Measurements from ENCODE around the gene DLGAP1. TPM values are rescaled to one million over a fixed set of nuclear protein-coding genes. Genes with fewer than 3 reads are reported as not detected.

DLGAP1 gene
- total and polyA plus RNA-seq, 7 experiments from 2014 or later = 0.32 to 1.0 TPM; not detected in 5

DNA sequence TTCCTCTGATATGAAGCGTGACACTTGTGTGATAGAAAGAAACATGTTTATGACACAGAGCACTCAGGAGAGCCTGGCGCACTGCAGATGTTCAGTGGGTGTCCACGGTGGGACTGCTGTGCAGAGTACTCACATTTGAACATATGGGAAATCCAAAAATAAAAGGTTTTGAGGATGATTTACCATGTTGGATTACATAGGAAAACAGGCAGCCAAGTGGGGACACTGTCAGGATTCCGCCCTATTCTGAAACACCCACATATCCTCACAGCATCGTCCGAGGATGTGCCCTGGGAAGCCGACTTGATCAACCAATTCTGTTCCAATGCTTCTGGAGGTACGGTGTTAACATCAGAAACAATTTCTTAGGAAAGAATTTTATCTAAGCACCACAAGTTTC, 741.4 kb downstream of the DLGAP1 start:
- intact Hi-C loops (cut with micrococcal nuclease) = no loop called here
- H3K4me3 Mint-ChIP-seq = no peak overlapping the region
- peaks cover 4 to 12% (median 6%) of the 10 kb centered on the region in 7 donors for H3K4me1 Mint-ChIP-seq
- H3K36me3 Mint-ChIP-seq = no peaks in the 10 kb centered on the region
- no peak for ATAC-seq
- Histone ChIP-seq H3K9me3 (ENCODE audit: control insufficient read depth in 2 of 3, low read length in 3 of 3) (no peaks in the 10 kb centered on the region), H3K4me1 (ENCODE audit: control insufficient read depth in 2 of 2, insufficient read depth in 2 of 2, low read length in 2 of 2) (no peaks in the 10 kb centered on the region), H3K36me3 (ENCODE audit: control insufficient read depth in 2 of 3, insufficient read depth in 3 of 3, low read length in 3 of 3) (no peaks in the 10 kb centered on the region), H3K27ac (ENCODE audit: low read depth, low read length) (no peak overlapping the region), H3K27me3 (ENCODE audit: control insufficient read depth in 2 of 2, insufficient read depth in 2 of 2, low read length in 2 of 2) (no peaks in the 10 kb centered on the region), H3K4me3 (ENCODE audit: low read length) (no peak overlapping the region)
- no peaks in the 10 kb centered on the region for H3K9me3 Mint-ChIP-seq
- DNase-seq = no peak
- CTCF ChIA-PET = no interaction called here
- peaks cover 12 to 36% (median 26%) of the 10 kb centered on the region in 5 donors for H3K27me3 Mint-ChIP-seq
- peak overlapping the region in 1 of 9 donors; percentile 71 for H3K27ac Mint-ChIP-seq
- POLR2A ChIA-PET = no interaction called here

DNA sequence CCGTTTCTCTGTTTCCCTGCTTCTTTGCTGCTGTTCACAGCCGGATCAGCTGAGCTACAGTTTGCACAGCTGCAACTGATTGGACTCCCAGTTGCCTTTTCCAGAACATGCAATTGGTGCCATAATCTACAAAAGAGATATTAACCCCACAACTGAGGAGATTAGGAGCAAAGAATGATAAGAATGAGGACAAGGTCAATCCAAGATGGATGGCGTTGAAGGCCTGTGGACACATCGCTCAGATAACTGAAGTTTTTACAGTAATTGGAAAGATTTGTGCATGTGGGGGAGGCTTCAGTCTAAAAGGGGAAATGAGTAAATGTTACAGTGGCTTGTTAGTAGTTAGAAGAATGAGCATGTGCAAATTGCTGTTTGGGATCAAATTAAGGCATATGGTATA, 741.9 kb downstream of the DLGAP1 start:
- Mint-ChIP-seq H3K27ac (no peak overlapping the region), H3K27me3 (peaks cover 15 to 33% (median 29%) of the 10 kb centered on the region in 5 donors), H3K4me3 (no peak overlapping the region), H3K36me3 (no peaks in the 10 kb centered on the region), H3K9me3 (no peaks in the 10 kb centered on the region), H3K4me1 (peaks cover 4 to 12% (median 6%) of the 10 kb centered on the region in 7 donors)
- ATAC-seq (no peak), DNase-seq (no peak)
- Histone ChIP-seq H3K27ac (ENCODE audit: low read depth, low read length) (no peak overlapping the region), H3K4me1 (ENCODE audit: control insufficient read depth in 2 of 2, insufficient read depth in 2 of 2, low read length in 2 of 2) (no peaks in the 10 kb centered on the region), H3K27me3 (ENCODE audit: control insufficient read depth in 2 of 2, insufficient read depth in 2 of 2, low read length in 2 of 2) (no peaks in the 10 kb centered on the region), H3K4me3 (ENCODE audit: low read length) (no peak overlapping the region), H3K9me3 (ENCODE audit: control insufficient read depth in 2 of 3, low read length in 3 of 3) (no peaks in the 10 kb centered on the region), H3K36me3 (ENCODE audit: control insufficient read depth in 2 of 3, insufficient read depth in 3 of 3, low read length in 3 of 3) (no peaks in the 10 kb centered on the region)
- ChIA-PET POLR2A (no interaction called here), CTCF (no interaction called here)
- intact Hi-C loops (cut with micrococcal nuclease) = no loop called here

DNA sequence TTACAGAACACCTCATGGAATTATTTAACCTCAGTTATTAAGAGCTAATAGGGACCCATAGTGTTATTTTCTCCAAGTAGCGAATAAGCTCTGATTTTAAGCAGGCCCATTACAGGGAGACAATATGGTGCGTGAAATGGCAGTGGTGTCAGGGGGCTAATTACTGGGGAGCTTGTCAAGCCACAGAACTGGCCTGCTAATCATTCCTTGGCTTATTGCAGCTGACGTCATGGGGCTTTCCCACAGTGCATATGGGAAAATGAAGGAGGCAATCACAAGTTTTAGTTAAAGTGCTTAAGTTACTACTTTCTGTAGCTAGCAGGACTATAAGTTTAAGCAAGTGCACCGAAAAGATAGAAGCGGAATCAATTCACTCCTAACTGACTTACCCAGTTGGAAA, 742.6 kb downstream of the DLGAP1 start:
- peaks cover 15 to 33% (median 28%) of the 10 kb centered on the region in 5 donors for H3K27me3 Mint-ChIP-seq

DNA sequence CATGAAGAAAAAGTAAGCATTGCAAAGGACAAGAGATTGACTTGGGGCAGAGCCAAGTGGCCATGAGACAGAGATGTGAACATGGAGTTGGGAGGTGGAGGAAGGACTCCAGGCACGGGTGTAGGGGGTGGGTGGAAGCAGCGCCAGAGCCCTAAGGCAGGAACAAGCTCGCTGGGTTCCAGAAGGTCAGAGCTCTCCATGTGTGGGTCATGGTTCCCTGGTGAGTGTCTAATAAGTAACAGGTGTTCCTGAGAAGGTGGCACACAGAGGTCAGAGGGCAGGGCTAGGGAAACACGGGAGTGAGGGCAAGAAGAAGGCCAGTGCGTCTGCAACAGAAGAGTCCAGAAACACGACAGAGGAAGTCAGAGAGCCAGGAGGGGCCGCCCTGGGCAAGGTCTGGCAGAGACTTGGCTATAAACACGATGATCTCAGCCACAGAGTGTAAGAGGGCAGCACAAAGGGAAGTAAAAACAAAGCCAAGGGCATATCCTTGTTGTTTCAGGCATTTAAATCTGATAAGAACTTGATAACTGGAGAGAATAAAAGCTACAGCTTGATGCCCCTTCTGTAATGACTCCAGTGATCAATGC, 744.3 kb downstream of the DLGAP1 start:
- no peaks in the 10 kb centered on the region for H3K9me3 Mint-ChIP-seq
- Histone ChIP-seq H3K4me3 (ENCODE audit: low read length) (no peak overlapping the region), H3K27me3 (ENCODE audit: control insufficient read depth in 2 of 2, insufficient read depth in 2 of 2, low read length in 2 of 2) (no peaks in the 10 kb centered on the region), H3K9me3 (ENCODE audit: control insufficient read depth in 2 of 3, low read length in 3 of 3) (no peaks in the 10 kb centered on the region), H3K36me3 (ENCODE audit: control insufficient read depth in 2 of 3, insufficient read depth in 3 of 3, low read length in 3 of 3) (no peaks in the 10 kb centered on the region), H3K27ac (ENCODE audit: low read depth, low read length) (no peak overlapping the region), H3K4me1 (ENCODE audit: control insufficient read depth in 2 of 2, insufficient read depth in 2 of 2, low read length in 2 of 2) (no peaks in the 10 kb centered on the region)
- no peak overlapping the region for H3K27ac Mint-ChIP-seq
- H3K36me3 Mint-ChIP-seq = no peaks in the 10 kb centered on the region
- CTCF ChIA-PET = no interaction called here
- no peak overlapping the region for H3K4me3 Mint-ChIP-seq
- ATAC-seq (peak; percentile 81), DNase-seq (no peak)
- peaks cover 4 to 12% (median 6%) of the 10 kb centered on the region in 7 donors for H3K4me1 Mint-ChIP-seq
- peaks cover 19 to 37% (median 29%) of the 10 kb centered on the region in 5 donors for H3K27me3 Mint-ChIP-seq
- POLR2A ChIA-PET = no interaction called here
- intact Hi-C loops (cut with micrococcal nuclease) = no loop called here

More for the DNA sequence above, 742.6 kb downstream of the DLGAP1 start:
- Histone ChIP-seq H3K9me3 (ENCODE audit: control insufficient read depth in 2 of 3, low read length in 3 of 3) (no peaks in the 10 kb centered on the region), H3K4me1 (ENCODE audit: control insufficient read depth in 2 of 2, insufficient read depth in 2 of 2, low read length in 2 of 2) (no peaks in the 10 kb centered on the region), H3K4me3 (ENCODE audit: low read length) (no peak overlapping the region), H3K27me3 (ENCODE audit: control insufficient read depth in 2 of 2, insufficient read depth in 2 of 2, low read length in 2 of 2) (no peaks in the 10 kb centered on the region), H3K27ac (ENCODE audit: low read depth, low read length) (no peak overlapping the region), H3K36me3 (ENCODE audit: control insufficient read depth in 2 of 3, insufficient read depth in 3 of 3, low read length in 3 of 3) (no peaks in the 10 kb centered on the region)
- POLR2A ChIA-PET = no interaction called here
- Mint-ChIP-seq H3K9me3 (no peaks in the 10 kb centered on the region), H3K36me3 (no peaks in the 10 kb centered on the region), H3K4me3 (no peak overlapping the region), H3K27ac (peak overlapping the region in 1 of 9 donors; percentile 4), H3K4me1 (peaks cover 4 to 12% (median 6%) of the 10 kb centered on the region in 7 donors)
- no peak for ATAC-seq
- intact Hi-C loops (cut with micrococcal nuclease) = no loop called here
- CTCF ChIA-PET = no interaction called here
- no peak for DNase-seq

DNA sequence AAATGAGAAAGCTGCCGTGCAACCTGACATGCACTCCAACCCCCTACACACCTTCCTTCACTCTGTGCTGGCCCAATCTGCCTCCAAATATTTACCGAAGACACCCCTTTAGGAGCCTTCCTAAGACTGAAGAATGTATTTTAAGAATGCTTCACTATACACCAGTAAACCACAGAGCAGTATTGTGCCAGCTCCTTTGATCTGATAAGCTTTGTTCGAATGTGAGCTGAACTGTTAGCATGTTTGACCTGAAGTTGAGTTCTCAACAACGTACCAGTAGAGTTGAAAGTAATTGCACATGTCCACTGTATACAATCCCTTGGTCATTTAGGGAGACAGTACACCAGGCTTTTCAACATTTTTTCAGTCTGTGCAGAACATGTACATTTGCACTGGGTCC, 745.9 kb downstream of the DLGAP1 start:
- Histone ChIP-seq H3K4me3 (ENCODE audit: low read length) (no peak overlapping the region), H3K9me3 (ENCODE audit: control insufficient read depth in 2 of 3, low read length in 3 of 3) (no peaks in the 10 kb centered on the region), H3K27me3 (ENCODE audit: control insufficient read depth in 2 of 2, insufficient read depth in 2 of 2, low read length in 2 of 2) (no peaks in the 10 kb centered on the region), H3K36me3 (ENCODE audit: control insufficient read depth in 2 of 3, insufficient read depth in 3 of 3, low read length in 3 of 3) (no peaks in the 10 kb centered on the region), H3K4me1 (ENCODE audit: control insufficient read depth in 2 of 2, insufficient read depth in 2 of 2, low read length in 2 of 2) (no peaks in the 10 kb centered on the region), H3K27ac (ENCODE audit: low read depth, low read length) (no peak overlapping the region)
- intact Hi-C loops (cut with micrococcal nuclease) = no loop called here
- CTCF ChIA-PET = no interaction called here
- peak overlapping the region in 1 of 9 donors; percentile 33 for H3K27ac Mint-ChIP-seq
- H3K27me3 Mint-ChIP-seq = peaks cover 10 to 43% (median 29%) of the 10 kb centered on the region in 5 donors
- H3K9me3 Mint-ChIP-seq = no peaks in the 10 kb centered on the region
- no peaks in the 10 kb centered on the region for H3K36me3 Mint-ChIP-seq
- ATAC-seq = no peak
- H3K4me1 Mint-ChIP-seq = peaks cover 0 to 9% (median 6%) of the 10 kb centered on the region in 7 donors
- no peak overlapping the region for H3K4me3 Mint-ChIP-seq
- DNase-seq = no peak
- POLR2A ChIA-PET = no interaction called here

DNA sequence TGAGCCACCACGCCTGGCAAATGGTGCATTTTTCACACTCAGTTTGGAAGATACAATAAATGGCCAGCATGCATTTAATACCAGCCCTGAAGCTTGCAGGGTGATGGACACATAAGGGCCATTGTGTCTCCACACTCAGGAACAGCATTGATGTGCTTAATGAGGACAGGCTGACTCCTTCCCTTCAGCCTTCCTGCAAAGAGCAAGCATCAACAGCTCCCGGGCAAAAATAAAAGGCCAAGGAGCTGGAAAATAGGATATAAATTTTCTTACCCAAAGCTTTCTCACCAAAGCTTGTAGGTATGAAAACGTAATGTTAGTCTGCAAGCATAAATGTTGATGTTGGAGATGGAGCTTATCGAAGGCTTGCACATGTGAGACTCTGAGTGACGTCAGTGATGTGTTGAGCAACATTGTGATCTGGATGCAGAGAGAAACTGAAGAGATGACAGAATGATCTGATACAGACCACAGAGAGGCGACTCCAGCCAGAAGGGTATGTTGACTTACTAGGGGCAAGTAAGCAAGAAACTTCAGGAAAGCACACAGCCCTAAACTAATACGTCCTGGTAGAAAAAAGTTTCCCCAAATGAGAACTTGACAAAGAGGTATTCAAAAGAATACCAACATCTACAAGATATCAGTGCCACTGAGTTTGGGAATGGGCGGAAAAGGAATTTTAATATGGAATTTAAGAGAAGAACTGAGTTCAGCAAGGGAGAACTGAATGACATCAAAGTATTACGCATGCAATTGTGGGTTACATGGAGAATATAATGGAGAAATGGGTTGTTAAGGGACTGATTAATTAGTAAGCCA, 748.6 kb downstream of the DLGAP1 start:
- Mint-ChIP-seq H3K27ac (no peak overlapping the region), H3K9me3 (no peaks in the 10 kb centered on the region), H3K4me3 (no peak overlapping the region), H3K27me3 (peaks cover 23 to 52% (median 31%) of the 10 kb centered on the region in 5 donors), H3K36me3 (peaks cover 0 to 2% (median 0%) of the 10 kb centered on the region in 5 donors), H3K4me1 (peaks cover 0 to 13% (median 7%) of the 10 kb centered on the region in 7 donors)
- Histone ChIP-seq H3K4me3 (ENCODE audit: low read length) (no peak overlapping the region), H3K9me3 (ENCODE audit: control insufficient read depth in 2 of 3, low read length in 3 of 3) (no peaks in the 10 kb centered on the region), H3K36me3 (ENCODE audit: control insufficient read depth in 2 of 3, insufficient read depth in 3 of 3, low read length in 3 of 3) (no peaks in the 10 kb centered on the region), H3K4me1 (ENCODE audit: control insufficient read depth in 2 of 2, insufficient read depth in 2 of 2, low read length in 2 of 2) (no peaks in the 10 kb centered on the region), H3K27me3 (ENCODE audit: control insufficient read depth in 2 of 2, insufficient read depth in 2 of 2, low read length in 2 of 2) (peaks cover 0 to 6% of the 10 kb centered on the region in 2 donors), H3K27ac (ENCODE audit: low read depth, low read length) (no peak overlapping the region)
- CTCF ChIA-PET = no interaction called here
- peak; percentile 48 for ATAC-seq
- intact Hi-C loops (cut with micrococcal nuclease) = no loop called here
- POLR2A ChIA-PET = no interaction called here
- no peak for DNase-seq

Measured in naive thymus-derived CD4-positive, alpha-beta T cell (primary cell).